ENCODE measurements around the gene CSHL1.

Gene CSHL1

GRCh38 chr17:63940584-63940983 lies 29.5 kb upstream of the CSHL1 start:
- no peak overlapping the region for H3K4me3 ChIP-seq (ENCODE audit: severe bottlenecking)
- TF ChIP-seq CTCF (IDR thresholded peaks at IDR 0.05; ENCODE audit: poor library complexity, severe bottlenecking), result no peak
- no peaks in the 10 kb centered on the region for H3K9me3 ChIP-seq (ENCODE audit: severe bottlenecking)
- H3K27ac ChIP-seq (ENCODE audit: poor library complexity, severe bottlenecking), result no peak overlapping the region
- H3K27me3 ChIP-seq (ENCODE audit: insufficient read depth, poor library complexity, severe bottlenecking), result no peaks in the 10 kb centered on the region
- no peaks in the 10 kb centered on the region for H3K36me3 ChIP-seq (ENCODE audit: low read depth)
- ATAC-seq (ENCODE audit: low read depth) (no peak), DNase-seq (ENCODE audit: low spot score) (no peak)
- H3K4me1 ChIP-seq (ENCODE audit: insufficient read depth, poor library complexity, severe bottlenecking), result no peaks in the 10 kb centered on the region

- H3K27ac ChIP-seq (ENCODE audit: poor library complexity, severe bottlenecking), result no peak overlapping the region
- H3K36me3 ChIP-seq (ENCODE audit: low read depth), result no peaks in the 10 kb centered on the region
- no peak for TF ChIP-seq CTCF (IDR thresholded peaks at IDR 0.05; ENCODE audit: poor library complexity, severe bottlenecking)
- H3K4me3 ChIP-seq (ENCODE audit: severe bottlenecking), result no peak overlapping the region
- no peaks in the 10 kb centered on the region for H3K9me3 ChIP-seq (ENCODE audit: severe bottlenecking)
- ATAC-seq (ENCODE audit: low read depth) (no peak), DNase-seq (ENCODE audit: low spot score) (no peak)
- no peaks in the 10 kb centered on the region for H3K4me1 ChIP-seq (ENCODE audit: insufficient read depth, poor library complexity, severe bottlenecking)
- no peaks in the 10 kb centered on the region for H3K27me3 ChIP-seq (ENCODE audit: insufficient read depth, poor library complexity, severe bottlenecking)
Observed at GRCh38 chr17:63939884-63940283, 28.8 kb upstream of the CSHL1 start.

- no peak for TF ChIP-seq CTCF (IDR thresholded peaks at IDR 0.05; ENCODE audit: poor library complexity, severe bottlenecking)
- Histone ChIP-seq H3K27ac (ENCODE audit: poor library complexity, severe bottlenecking) (no peak overlapping the region), H3K27me3 (ENCODE audit: insufficient read depth, poor library complexity, severe bottlenecking) (no peaks in the 10 kb centered on the region), H3K4me1 (ENCODE audit: insufficient read depth, poor library complexity, severe bottlenecking) (no peaks in the 10 kb centered on the region), H3K9me3 (ENCODE audit: severe bottlenecking) (no peaks in the 10 kb centered on the region), H3K4me3 (ENCODE audit: severe bottlenecking) (no peak overlapping the region), H3K36me3 (ENCODE audit: low read depth) (no peaks in the 10 kb centered on the region)
- 0 out of 3 replicates have a peak, but pooled peaks have one; percentile 10 for ATAC-seq (ENCODE audit: low read depth)
- no peak for DNase-seq (ENCODE audit: low spot score)
Observed at GRCh38 chr17:63939401-63939800, 28.3 kb upstream of the CSHL1 start.

- no peaks in the 10 kb centered on the region for H3K27me3 ChIP-seq (ENCODE audit: insufficient read depth, poor library complexity, severe bottlenecking)
- DNase-seq (ENCODE audit: low spot score) (no peak), ATAC-seq (ENCODE audit: low read depth) (no peak)
- TF ChIP-seq CTCF (IDR thresholded peaks at IDR 0.05; ENCODE audit: poor library complexity, severe bottlenecking), result no peak
- H3K4me3 ChIP-seq (ENCODE audit: severe bottlenecking), result no peak overlapping the region
- H3K9me3 ChIP-seq (ENCODE audit: severe bottlenecking), result no peaks in the 10 kb centered on the region
- no peak overlapping the region for H3K27ac ChIP-seq (ENCODE audit: poor library complexity, severe bottlenecking)
- no peaks in the 10 kb centered on the region for H3K36me3 ChIP-seq (ENCODE audit: low read depth)
- no peaks in the 10 kb centered on the region for H3K4me1 ChIP-seq (ENCODE audit: insufficient read depth, poor library complexity, severe bottlenecking)
Observed at GRCh38 chr17:63937920-63938319, 26.9 kb upstream of the CSHL1 start.

- Histone ChIP-seq H3K4me1 (ENCODE audit: insufficient read depth, poor library complexity, severe bottlenecking) (no peaks in the 10 kb centered on the region), H3K9me3 (ENCODE audit: severe bottlenecking) (no peaks in the 10 kb centered on the region), H3K27me3 (ENCODE audit: insufficient read depth, poor library complexity, severe bottlenecking) (no peaks in the 10 kb centered on the region), H3K36me3 (ENCODE audit: low read depth) (no peaks in the 10 kb centered on the region), H3K27ac (ENCODE audit: poor library complexity, severe bottlenecking) (no peak overlapping the region), H3K4me3 (ENCODE audit: severe bottlenecking) (no peak overlapping the region)
- ATAC-seq (ENCODE audit: low read depth), result no peak
- no peak for TF ChIP-seq CTCF (IDR thresholded peaks at IDR 0.05; ENCODE audit: poor library complexity, severe bottlenecking)
- no peak for DNase-seq (ENCODE audit: low spot score)
Observed at GRCh38 chr17:63937319-63937718, 26.3 kb upstream of the CSHL1 start.
